Measurements from ENCODE around the gene SLC39A7. TPM values are rescaled to one million over a fixed set of nuclear protein-coding genes. Genes with fewer than 3 reads are reported as not detected.

Gene SLC39A7
- total and polyA plus RNA-seq, 2 donors (not counting 3 experiments of a cell fraction or from before 2014, with no cell fraction given) = 99.8 to 129 TPM

DNA sequence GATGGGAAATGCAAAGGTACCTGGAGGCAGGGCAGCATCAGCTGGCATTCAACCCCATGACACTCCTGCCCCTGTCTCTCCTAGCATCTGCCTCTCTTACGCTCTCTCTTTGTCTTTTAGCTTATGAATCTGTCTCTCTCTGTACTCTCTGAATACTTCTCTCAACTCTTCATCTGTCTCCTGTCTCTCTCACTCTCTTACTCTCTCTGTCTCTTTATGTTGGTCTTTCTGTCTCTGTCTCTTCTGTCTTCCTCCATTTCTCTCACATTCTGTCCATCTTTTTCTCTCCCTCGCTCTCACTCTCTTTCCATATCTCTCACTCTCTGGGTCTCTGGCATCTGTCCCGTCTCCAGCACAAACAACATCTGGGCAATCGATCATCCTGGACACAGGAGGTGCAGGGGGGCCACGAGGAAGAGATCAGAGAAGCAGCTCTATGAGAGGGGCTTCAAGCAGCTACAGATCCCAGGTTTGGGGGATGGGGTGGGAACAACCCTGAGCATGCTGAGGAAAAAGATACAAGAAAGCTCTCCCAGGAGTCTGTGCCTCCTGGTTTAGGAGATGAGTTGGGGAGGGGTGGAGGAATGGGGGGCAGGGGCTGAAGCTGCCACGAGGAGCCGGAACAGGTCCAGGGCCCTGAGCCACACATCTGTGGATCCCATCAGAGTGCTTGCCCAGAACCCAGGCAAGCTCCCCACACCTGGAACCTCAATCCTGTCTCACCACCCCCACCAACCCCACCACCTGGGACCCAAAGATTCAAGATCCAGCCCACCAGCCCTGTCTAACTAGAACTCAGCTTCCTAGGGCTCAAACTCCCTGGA lies 10.8 kb upstream of the SLC39A7 start:
- Histone ChIP-seq H2AFZ (ENCODE audit: low read depth, low read length) (no peak overlapping the region), H3K27ac (ENCODE audit: insufficient read depth, low read depth, low read length) (no peak overlapping the region), H3K9me3 (replicated peaks; ENCODE audit: control insufficient read depth, insufficient read depth, low read length) (no peaks in the 10 kb centered on the region), H3K79me2 (ENCODE audit: control insufficient read depth, insufficient read depth, low read length) (no peaks in the 10 kb centered on the region), H3K4me1 (ENCODE audit: control insufficient read depth, extremely low read depth, insufficient read depth, low read length) (peaks cover 6% of the 10 kb centered on the region), H3K9me1 (replicated peaks; ENCODE audit: control insufficient read depth, extremely low read depth, insufficient read depth, low read length) (no peaks in the 10 kb centered on the region), H3K4me2 (ENCODE audit: insufficient read depth, low read length) (no peak overlapping the region), H3K9ac (replicated peaks; ENCODE audit: extremely low read depth, insufficient read depth, low read length) (no peak overlapping the region), H3K27me3 (ENCODE audit: control insufficient read depth in 2 of 2, insufficient read depth in 2 of 2, low read length in 2 of 2) (peaks cover 21 to 28% of the 10 kb centered on the region in 2 experiments), H3K36me3 (ENCODE audit: control insufficient read depth in 2 of 2, extremely low read depth in 1 of 2, insufficient read depth in 2 of 2, low read length in 2 of 2) (peaks cover 0 to 11% of the 10 kb centered on the region in 2 experiments), H3K4me3 (replicated peaks in 1 of 3; ENCODE audit: insufficient read depth in 1 of 3, low read depth in 1 of 3, low read length in 3 of 3) (no peak overlapping the region), H4K20me1 (replicated peaks; ENCODE audit: control insufficient read depth, extremely low read depth, insufficient read depth, low read length) (no peaks in the 10 kb centered on the region)
- intact Hi-C loops (cut with micrococcal nuclease) (no loop called here), dilution Hi-C loops (cut with MboI; ENCODE audit: extremely low pct_ligation_motif_present, low sequenced_read_pairs) (no loop called here)
- no peak for DNase-seq (ENCODE audit: low read depth, low spot score)
- ChIA-PET POLR2A (interaction anchor here (0.6 kb wide), 1 partner anchor 178 kb away, joined by 4 read pairs; no protein-coding TSS in a partner anchor), CTCF (interaction anchor here (1.0 to 1.7 kb wide), 6 partner anchors 8 to 63 kb away, joined by 3 to 6 read pairs (median 3); partner anchors contain the start of gene RING1)
- no peak for FAIRE-seq
- no TSS peak for BruUV-seq (replicated peaks)
- TF ChIP-seq EZH2 (IDR thresholded peaks at IDR 0.05; ENCODE audit: borderline replicate concordance, low read depth, low read length, severe bottlenecking) = no peak
- TF ChIP-seq CTCF (IDR thresholded peaks at IDR 0.05; ENCODE audit: extremely low read depth in 1 of 2, insufficient read depth in 1 of 2, low read depth in 1 of 2, low read length in 2 of 2) = no peak
- TF ChIP-seq FOS (IDR thresholded peaks at IDR 0.05; ENCODE audit: borderline replicate concordance, insufficient read depth, low read length) = no peak
- TF ChIP-seq GATA2 (IDR thresholded peaks at IDR 0.05; ENCODE audit: insufficient read depth, insufficient read length, low read depth, low read length) = no peak
- TF ChIP-seq JUN (IDR thresholded peaks at IDR 0.05; ENCODE audit: borderline replicate concordance, insufficient read depth, insufficient read length, low read depth) = no peak
- TF ChIP-seq MAX (IDR thresholded peaks at IDR 0.05; ENCODE audit: insufficient read depth, insufficient read length) = no peak
- no peak for TF ChIP-seq POLR2AphosphoS5 (IDR thresholded peaks at IDR 0.05; ENCODE audit: insufficient read depth, low read depth, low read length)
- TF ChIP-seq POLR2A (IDR thresholded peaks at IDR 0.05; ENCODE audit: low read depth, low read length) = no peak
- no peak for TF ChIP-seq MYC (IDR thresholded peaks at IDR 0.05; ENCODE audit: low read depth, low read length)

All from endothelial cell of umbilical vein (primary cell).